HCT116 (cell line): ENCODE data around the gene FOXP1. TPM values are rescaled to one million over a fixed set of nuclear protein-coding genes. Genes with fewer than 3 reads are reported as not detected.

Source experiments
- ATAC-seq: fragments of 200-7000 bp; cut with Tn5 transposase; 2 replicates; pipeline ENCODE4 v1.9.1; 2020; ENCODE audit warnings: mild to moderate bottlenecking, moderate library complexity
- BruUV-seq: library from RNA; stranded (reverse); fragments of 400-500 nt; replicated peaks from 2 replicates; lab custom pipeline; 2021; lab: Mats Ljungman, UMichigan
- CTCF ChIA-PET: fragments of 300-600 bp; sonication (Branson Sonifier 250); formaldehyde crosslinking; loops from one replicate; lab custom pipeline; 2021; ENCODE audit warnings: antibody characterized with exemption; lab: Charles Lee
- POLR2A ChIA-PET: fragments of 300-600, 350-600 bp; sonication (Branson Sonifier 250); formaldehyde crosslinking; loops from one replicate; lab custom pipeline; 2021; ENCODE audit warnings: antibody characterized with exemption; lab: Charles Lee
- RAD21 ChIA-PET, 2 experiments: fragments of 300-600 bp; sonication (Branson Sonifier 250); formaldehyde crosslinking; loops; one replicate each; lab custom pipeline; 2023; ENCODE audit warnings: low total read pairs in 2 of 2; ENCODE audit not compliant: uncharacterized antibody in 2 of 2, unreplicated experiment in 2 of 2, low non-redundant PET in 1 of 2; lab: Charles Lee
- DNase-seq: peaks from one replicate; pipeline ENCODE4 v3.0.0-alpha.2; 2010; ENCODE audit warnings: low read depth, low spot score
- H2AFZ ChIP-seq: fragments of 200-600 bp; shearing (Covaris generic), sonication (generic); 2 replicates; pipeline ENCODE4 v1.6.1; 2017; ENCODE audit warnings: low read depth, mixed run types, mixed read lengths, antibody characterized with exemption, low read length; ENCODE audit not compliant: poor library complexity, severe bottlenecking
- H3K27ac ChIP-seq: 2 replicates; pipeline ENCODE4 v1.5.1; 2012; ENCODE audit warnings: low read depth, low read length
- H3K27me3 ChIP-seq: fragments of 200-600 bp; sonication (generic); 2 replicates; pipeline ENCODE4 v1.6.1; 2016; ENCODE audit warnings: mixed run types, low read length, mixed read lengths; ENCODE audit not compliant: insufficient read depth
- H3K36me3 ChIP-seq, 2 experiments: fragments of 200-500 bp in 1 of 2; fragments of 200-600 bp in 1 of 2; sonication (Bioruptor generic) in 1 of 2; sonication (generic) in 1 of 2; 2 replicates each; pipeline versions ENCODE4 v1.5.1 to v1.6.1; 2014 to 2016; ENCODE audit warnings: low read length in 2 of 2, inconsistent platforms in 1 of 2, mixed read lengths in 1 of 2, mixed run types in 1 of 2; ENCODE audit not compliant: insufficient read depth in 2 of 2, control insufficient read depth in 1 of 2
- H3K4me1 ChIP-seq, 2 experiments: fragments of 200-600 bp in 1 of 2; sonication (generic) in 1 of 2; 2 replicates each; pipeline versions ENCODE4 v1.5.1 to v1.6.1; 2012 to 2017; ENCODE audit warnings: low read length in 2 of 2, inconsistent platforms in 1 of 2, mild to moderate bottlenecking in 1 of 2, mixed read lengths in 1 of 2, mixed run types in 1 of 2, moderate library complexity in 1 of 2; ENCODE audit not compliant: insufficient read depth in 2 of 2, control insufficient read depth in 1 of 2
- H3K4me2 ChIP-seq: fragments of 200-600 bp; sonication (generic); 2 replicates; pipeline ENCODE4 v1.6.1; 2017; ENCODE audit warnings: mixed run types, low read length, mixed read lengths
- H3K4me3 ChIP-seq, 2 experiments: fragments of 200-600 bp in 1 of 2; sonication (generic) in 1 of 2; replicated peaks in 1 of 2; 2 replicates each; pipeline ENCODE4 v1.5.1; 2011 to 2016; ENCODE audit warnings: low read length in 2 of 2, control low read depth in 1 of 2, low read depth in 1 of 2, mild to moderate bottlenecking in 1 of 2, mixed read lengths in 1 of 2, mixed run types in 1 of 2
- H3K79me2 ChIP-seq: fragments of 200-600 bp; sonication (generic); 2 replicates; pipeline ENCODE4 v1.6.1; 2017; ENCODE audit warnings: mild to moderate bottlenecking, mixed run types, low read length, moderate library complexity, mixed read lengths; ENCODE audit not compliant: insufficient read depth
- H3K9ac ChIP-seq: fragments of 200-600 bp; sonication (generic); 2 replicates; pipeline ENCODE4 v1.6.1; 2016; ENCODE audit warnings: low read length, mixed read lengths
- H3K9me2 ChIP-seq: fragments of 200-600 bp; sonication (generic), shearing (Covaris generic); 2 replicates; pipeline ENCODE4 v1.6.1; 2017; ENCODE audit warnings: mixed run types, mild to moderate bottlenecking, moderate library complexity; ENCODE audit not compliant: insufficient read depth
- H3K9me3 ChIP-seq, 2 experiments: fragments of 200-500 bp in 1 of 2; fragments of 200-600 bp in 1 of 2; sonication (Bioruptor generic) in 1 of 2; sonication (generic) in 1 of 2; 2 replicates each; pipeline ENCODE4 v1.6.1; 2014 to 2017; ENCODE audit warnings: low read length in 2 of 2, mixed read lengths in 2 of 2, inconsistent platforms in 1 of 2, low read depth in 1 of 2, mild to moderate bottlenecking in 1 of 2, mixed run types in 1 of 2, moderate library complexity in 1 of 2; ENCODE audit not compliant: control insufficient read depth in 1 of 2, insufficient read depth in 1 of 2
- H4K20me1 ChIP-seq: fragments of 200-600 bp; sonication (generic), shearing (Covaris generic); 2 replicates; pipeline ENCODE4 v1.6.1; 2017; ENCODE audit warnings: mixed run types, mild to moderate bottlenecking, moderate library complexity; ENCODE audit not compliant: insufficient read depth
- ATF3 ChIP-seq: IDR thresholded peaks from 2 replicates; pipeline ENCODE4 v1.6.1; 2012
- CBX3 ChIP-seq: IDR thresholded peaks from 2 replicates; pipeline ENCODE4 v1.6.1; 2012; ENCODE audit warnings: low read depth
- CEBPB ChIP-seq: IDR thresholded peaks from 2 replicates; pipeline ENCODE4 v1.6.1; 2012; ENCODE audit warnings: low read depth
- CTCF ChIP-seq, 3 experiments: fragments of 200-600 bp in 1 of 3; sonication (generic) in 1 of 3; IDR thresholded peaks in 2 of 3; conservative IDR thresholded peaks in 1 of 3; 2 replicates each; pipeline ENCODE4 v1.5.1; 2012 to 2017; ENCODE audit warnings: low read depth in 2 of 3, low read length in 2 of 3, antibody characterized with exemption in 1 of 3, borderline replicate concordance in 1 of 3, control low read depth in 1 of 3, mild to moderate bottlenecking in 1 of 3, mixed read lengths in 1 of 3, mixed run types in 1 of 3, moderate library complexity in 1 of 3; ENCODE audit not compliant: insufficient read depth in 1 of 3
- EGR1 ChIP-seq: IDR thresholded peaks from 2 replicates; pipeline ENCODE4 v1.6.1; 2012; ENCODE audit warnings: low read depth
- ELF1 ChIP-seq: IDR thresholded peaks from 2 replicates; pipeline ENCODE4 v1.6.1; 2012; ENCODE audit warnings: low read depth, borderline replicate concordance
- EZH2 ChIP-seq: fragments of 200-600 bp; sonication (generic); IDR thresholded peaks from 2 replicates; pipeline ENCODE4 v1.6.1; 2017; ENCODE audit warnings: antibody characterized with exemption, mixed run types
- FOSL1 ChIP-seq: IDR thresholded peaks from 2 replicates; pipeline ENCODE4 v1.6.1; 2012; ENCODE audit warnings: low read depth
- JUND ChIP-seq: IDR thresholded peaks from 2 replicates; pipeline ENCODE4 v1.6.1; 2012
- MAX ChIP-seq: IDR thresholded peaks from 2 replicates; pipeline ENCODE4 v1.6.1; 2012
- POLR2AphosphoS5 ChIP-seq: IDR thresholded peaks from 2 replicates; pipeline ENCODE4 v1.6.1; 2011; ENCODE audit warnings: mild to moderate bottlenecking, low read depth, low read length, moderate library complexity
- RAD21 ChIP-seq: IDR thresholded peaks from 2 replicates; pipeline ENCODE4 v1.6.1; 2012; ENCODE audit warnings: low read depth, mild to moderate bottlenecking
- REST ChIP-seq: IDR thresholded peaks from 2 replicates; pipeline ENCODE4 v1.6.1; 2012; ENCODE audit warnings: low read depth
- SIN3A ChIP-seq: IDR thresholded peaks from 2 replicates; pipeline ENCODE4 v1.6.1; 2012; ENCODE audit warnings: low read depth
- SP1 ChIP-seq: IDR thresholded peaks from 2 replicates; pipeline ENCODE4 v1.6.1; 2012; ENCODE audit warnings: low read depth
- SRF ChIP-seq: IDR thresholded peaks from 2 replicates; pipeline ENCODE4 v1.6.1; 2012; ENCODE audit warnings: low read depth
- TCF7L2 ChIP-seq: IDR thresholded peaks from 2 replicates; pipeline ENCODE4 v1.7.0; 2011; ENCODE audit warnings: borderline replicate concordance, inconsistent platforms; ENCODE audit not compliant: insufficient read depth, insufficient read length; ENCODE audit errors: extremely low read depth
- ZFX ChIP-seq: fragments of 450-650 bp; IDR thresholded peaks from 2 replicates; pipeline ENCODE4 v1.6.1; 2017
- intact Hi-C: fragments of 100-400 bp; cut with micrococcal nuclease; formaldehyde crosslinking; loops from 2 replicates; pipeline ENCODE4 v1.10.0; 2022
- total RNA-seq: library from RNA; stranded (reverse); gene quantifications from one replicate; pipeline ENCODE4 v1.2.1, GENCODE V29; 2021; ENCODE audit not compliant: unreplicated experiment

The FOXP1 gene
- total RNA-seq, 1 experiment from 2014 or later: 11.4 TPM

GRCh38 chr3:71260782-71261181, 322.7 kb downstream of the FOXP1 start:
- Histone ChIP-seq H3K9ac (no peak overlapping the region), H3K4me1 (no peaks in the 10 kb centered on the region), H3K27me3 (no peaks in the 10 kb centered on the region), H3K9me3 (no peaks in the 10 kb centered on the region), H3K79me2 (no peaks in the 10 kb centered on the region), H3K4me3 (no peak overlapping the region), H3K4me2 (no peak overlapping the region), H3K9me2 (no peaks in the 10 kb centered on the region), H2AFZ (no peak overlapping the region), H3K27ac (no peak overlapping the region), H4K20me1 (no peaks in the 10 kb centered on the region), H3K36me3 (no peaks in the 10 kb centered on the region)
- CTCF ChIA-PET: no interaction called here
- RAD21 ChIA-PET: no interaction called here
- BruUV-seq: no TSS peak
- no peak for TF ChIP-seq FOSL1
- no peak for TF ChIP-seq ATF3
- no peak for TF ChIP-seq CEBPB
- no peak for TF ChIP-seq ELF1
- TF ChIP-seq JUND: no peak
- no peak for TF ChIP-seq TCF7L2
- no peak for TF ChIP-seq CBX3
- no peak for TF ChIP-seq EZH2
- no peak for TF ChIP-seq SP1
- no peak for TF ChIP-seq RAD21
- TF ChIP-seq ZFX: no peak
- no peak for DNase-seq
- intact Hi-C loops: no loop called here
- ATAC-seq: no peak
- POLR2A ChIA-PET: no interaction called here

- Histone ChIP-seq H3K27me3 (no peaks in the 10 kb centered on the region), H3K9me3 (no peaks in the 10 kb centered on the region), H3K36me3 (no peaks in the 10 kb centered on the region), H4K20me1 (no peaks in the 10 kb centered on the region), H3K4me2 (no peak overlapping the region), H3K4me1 (no peaks in the 10 kb centered on the region), H2AFZ (no peak overlapping the region), H3K4me3 (no peak overlapping the region), H3K9me2 (no peaks in the 10 kb centered on the region), H3K9ac (no peak overlapping the region), H3K27ac (no peak overlapping the region), H3K79me2 (no peaks in the 10 kb centered on the region)
- intact Hi-C loops: no loop called here
- DNase-seq: no peak
- POLR2A ChIA-PET: no interaction called here
- CTCF ChIA-PET: no interaction called here
- RAD21 ChIA-PET: no interaction called here
- no peak for ATAC-seq
- no TSS peak for BruUV-seq
- TF ChIP-seq POLR2AphosphoS5 (no peak), FOSL1 (no peak), CEBPB (no peak), REST (no peak), TCF7L2 (no peak), MAX (no peak), EGR1 (no peak), RAD21 (no peak), ZFX (no peak), CBX3 (no peak), SIN3A (no peak), SRF (no peak), CTCF (IDR thresholded peaks at IDR 0.05 in 2 of 3, conservative IDR thresholded peaks at IDR 0.05 in 1 of 3; ENCODE audit: borderline replicate concordance in 1 of 3, insufficient read depth in 1 of 3, low read depth in 2 of 3, low read length in 2 of 3) (no peak)
Measured at GRCh38 chr3:71258526-71258925, 325.0 kb downstream of the FOXP1 start.
